IMR-90 (cell line): ENCODE results near the gene SLC18B1. TPM values are rescaled to one million over a fixed set of nuclear protein-coding genes. Genes with fewer than 3 reads are reported as not detected.
A peak's percentile ranks its signal among the peaks of the same experiment; 100 is the strongest.

Experiments
- ATAC-seq: fragments of 200-7000 bp; cut with Tn5 transposase; 2 replicates; pipeline ENCODE4 v1.9.1; 2020; ENCODE audit warnings: low read depth, mild to moderate bottlenecking, moderate library complexity
- BruUV-seq: library from RNA; stranded (reverse); fragments of 400-500 nt; replicated peaks from 2 replicates; lab custom pipeline; 2021; lab: Mats Ljungman, UMichigan
- CTCF ChIA-PET: fragments of 300-600 bp; formaldehyde crosslinking; extraction: SDS; loops from one replicate; lab custom pipeline; 2021; ENCODE audit warnings: antibody characterized with exemption; lab: Yijun Ruan, JAX
- POLR2A ChIA-PET: fragments of 300-600 bp; sonication (Branson Sonifier 250); formaldehyde crosslinking; loops from one replicate; lab custom pipeline; 2022; ENCODE audit warnings: antibody characterized with exemption; ENCODE audit not compliant: unreplicated experiment; lab: Charles Lee
- DNase-seq: peaks from one replicate; pipeline ENCODE4 v3.0.0; 2013
- H2AFZ ChIP-seq: replicated peaks from 2 replicates; pipeline ENCODE3; 2013; ENCODE audit warnings: low read length, mild to moderate bottlenecking; ENCODE audit not compliant: poor library complexity
- H2AK5ac ChIP-seq: 2 replicates; pipeline ENCODE4 v1.6.1; 2013; ENCODE audit warnings: low read depth, low read length, inconsistent platforms
- H2AK9ac ChIP-seq: replicated peaks from 2 replicates; pipeline ENCODE3; 2013; ENCODE audit warnings: mild to moderate bottlenecking, low read depth, low read length, moderate library complexity; ENCODE audit not compliant: poor library complexity
- H2BK120ac ChIP-seq: 2 replicates; pipeline ENCODE4 v1.6.1; 2013; ENCODE audit warnings: low read depth, low read length, inconsistent platforms
- H2BK15ac ChIP-seq: 3 replicates; pipeline ENCODE4 v1.6.1; 2013; ENCODE audit warnings: low read depth, low read length, inconsistent platforms
- H2BK20ac ChIP-seq: 2 replicates; pipeline ENCODE4 v1.6.1; 2013; ENCODE audit warnings: low read depth, mild to moderate bottlenecking, inconsistent platforms, low read length, moderate library complexity
- H2BK5ac ChIP-seq: 2 replicates; pipeline ENCODE4 v1.6.1; 2013; ENCODE audit warnings: mild to moderate bottlenecking, low read depth, low read length, inconsistent platforms; ENCODE audit not compliant: poor library complexity, severe bottlenecking
- H3K14ac ChIP-seq: replicated peaks from 2 replicates; pipeline ENCODE4 v1.6.1; 2013; ENCODE audit warnings: low read depth, low read length, inconsistent platforms
- H3K18ac ChIP-seq: 2 replicates; pipeline ENCODE4 v1.6.1; 2013; ENCODE audit warnings: low read depth, low read length, control low read depth
- H3K23ac ChIP-seq: 2 replicates; pipeline ENCODE4 v1.6.1; 2013; ENCODE audit warnings: low read depth, low read length, inconsistent platforms
- H3K27ac ChIP-seq: 2 replicates; pipeline ENCODE4 v1.5.1; 2013; ENCODE audit warnings: mild to moderate bottlenecking, control low read depth, low read length; ENCODE audit not compliant: insufficient read depth
- H3K27me3 ChIP-seq: 2 replicates; pipeline ENCODE4 v1.6.1; 2013; ENCODE audit warnings: low read length; ENCODE audit not compliant: control insufficient read depth, insufficient read depth
- H3K36me3 ChIP-seq: 2 replicates; pipeline ENCODE4 v1.6.1; 2013; ENCODE audit warnings: low read length, mixed read lengths; ENCODE audit not compliant: control insufficient read depth, insufficient read depth
- H3K4ac ChIP-seq: 2 replicates; pipeline ENCODE4 v1.6.1; 2013; ENCODE audit warnings: low read depth, low read length, inconsistent platforms
- H3K4me1 ChIP-seq: 2 replicates; pipeline ENCODE4 v1.6.1; 2013; ENCODE audit warnings: low read length, mixed read lengths; ENCODE audit not compliant: control insufficient read depth, insufficient read depth
- H3K4me2 ChIP-seq: 2 replicates; pipeline ENCODE4 v1.6.1; 2013; ENCODE audit warnings: low read depth, mild to moderate bottlenecking, control low read depth, low read length, moderate library complexity
- H3K4me3 ChIP-seq: 2 replicates; pipeline ENCODE4 v1.5.1; 2013; ENCODE audit warnings: low read depth, mild to moderate bottlenecking, control low read depth, low read length, moderate library complexity; ENCODE audit not compliant: insufficient read depth
- H3K56ac ChIP-seq: 2 replicates; pipeline ENCODE4 v1.6.1; 2013; ENCODE audit warnings: low read length, inconsistent platforms; ENCODE audit not compliant: insufficient read depth; ENCODE audit errors: extremely low read depth
- H3K79me1 ChIP-seq, 2 experiments: 2 replicates each; pipeline ENCODE4 v1.6.1; 2013; ENCODE audit warnings: low read length in 2 of 2, inconsistent platforms in 1 of 2, low read depth in 1 of 2
- H3K9ac ChIP-seq: 2 replicates; pipeline ENCODE4 v1.6.1; 2013; ENCODE audit warnings: low read depth, low read length, control low read depth
- H3K9me1 ChIP-seq: 2 replicates; pipeline ENCODE4 v1.6.1; 2013; ENCODE audit warnings: low read length, inconsistent platforms; ENCODE audit not compliant: insufficient read depth
- H3K9me3 ChIP-seq: 2 replicates; pipeline ENCODE4 v1.6.1; 2013; ENCODE audit warnings: low read length; ENCODE audit not compliant: control insufficient read depth, insufficient read depth
- H4K20me1 ChIP-seq: 2 replicates; pipeline ENCODE4 v1.6.1; 2013; ENCODE audit warnings: low read length, inconsistent platforms; ENCODE audit not compliant: insufficient read depth
- H4K5ac ChIP-seq: 2 replicates; pipeline ENCODE4 v1.6.1; 2013; ENCODE audit warnings: mild to moderate bottlenecking, low read depth, low read length, control low read depth
- H4K8ac ChIP-seq, 2 experiments: 2 replicates each; pipeline ENCODE4 v1.6.1; 2013; ENCODE audit warnings: low read depth in 2 of 2, low read length in 2 of 2, control low read depth in 1 of 2, inconsistent platforms in 1 of 2
- H4K91ac ChIP-seq: 2 replicates; pipeline ENCODE4 v1.6.1; 2013; ENCODE audit warnings: low read depth, low read length, inconsistent platforms; ENCODE audit not compliant: insufficient read depth
- BHLHE40 ChIP-seq: fragments of 150-350 bp; IDR thresholded peaks from 2 replicates; pipeline ENCODE4 v1.6.1; 2016; ENCODE audit warnings: mild to moderate bottlenecking, low read depth, low read length
- CEBPB ChIP-seq: IDR thresholded peaks from 2 replicates; pipeline ENCODE4 v1.6.1; 2012; ENCODE audit warnings: low read depth, low read length, improper control_type of control experiment
- FOS ChIP-seq: fragments of 150-350 bp; IDR thresholded peaks from 2 replicates; pipeline ENCODE4 v1.6.1; 2016; ENCODE audit warnings: low read depth, low read length
- MAFK ChIP-seq: IDR thresholded peaks from 2 replicates; pipeline ENCODE4 v1.6.1; 2012; ENCODE audit warnings: low read depth, low read length, improper control_type of control experiment
- MAZ ChIP-seq: IDR thresholded peaks from 2 replicates; pipeline ENCODE4 v1.6.1; 2012; ENCODE audit warnings: low read depth, mild to moderate bottlenecking, low read length, improper control_type of control experiment, moderate library complexity, borderline replicate concordance
- NFE2L2 ChIP-seq: fragments of 150-350 bp; IDR thresholded peaks from 2 replicates; pipeline ENCODE4 v1.6.1; 2016; ENCODE audit warnings: low read depth, mild to moderate bottlenecking, low read length
- POLR2A ChIP-seq: IDR thresholded peaks from 2 replicates; pipeline ENCODE4 v1.6.1; 2012; ENCODE audit warnings: mild to moderate bottlenecking, low read depth, low read length
- RAD21 ChIP-seq: IDR thresholded peaks from 2 replicates; pipeline ENCODE4 v1.6.1; 2012; ENCODE audit warnings: low read length, improper control_type of control experiment
- RCOR1 ChIP-seq: IDR thresholded peaks from 2 replicates; pipeline ENCODE4 v1.6.1; 2012; ENCODE audit warnings: mild to moderate bottlenecking, low read length, improper control_type of control experiment; ENCODE audit not compliant: insufficient replicate concordance
- RFX5 ChIP-seq: IDR thresholded peaks from 2 replicates; pipeline ENCODE4 v1.8.0; 2012; ENCODE audit warnings: low read depth, mild to moderate bottlenecking, low read length, moderate library complexity
- SMC3 ChIP-seq: fragments of 150-350 bp; IDR thresholded peaks from 2 replicates; pipeline ENCODE4 v1.6.1; 2016; ENCODE audit warnings: low read depth, mild to moderate bottlenecking, antibody characterized with exemption, low read length, moderate library complexity
- WGBS, 2 experiments: methylation state at CpG; one replicate each; pipeline versions ENCODE4 v1.1.5 to v1.1.7; 2013; ENCODE audit warnings: missing lambda C conversion rate in 2 of 2; ENCODE audit not compliant: insufficient read length in 1 of 2; ENCODE audit errors: extremely low coverage in 2 of 2; 5-methylcytosine and 5-hydroxymethylcytosine counted together
- dilution Hi-C: fragments of 300-500 bp; cut with HindIII; formaldehyde crosslinking; loops from one replicate; pipeline ENCODE4 v1.14.3; 2018; ENCODE audit warnings: low sequenced_read_pairs; ENCODE audit not compliant: unreplicated experiment
- in situ Hi-C: fragments of 300-500 bp; cut with MboI; formaldehyde crosslinking; loops from 3 replicates; pipeline ENCODE4 v1.14.3; 2019; ENCODE audit warnings: low sequenced_read_pairs, inconsistent platforms, mixed read lengths
- intact Hi-C: fragments of 100-400 bp; cut with micrococcal nuclease; formaldehyde crosslinking; loops from 2 replicates; pipeline ENCODE4 v1.10.0; 2022
- polyA plus RNA-seq, 3 experiments: library from polyadenylated mRNA; depleted of rRNA; stranded (reverse); fragments of >200 nt; gene quantifications; 2 replicates each; pipeline ENCODE4 v1.2.3, GENCODE V29; 2012; ENCODE audit warnings: low replicate concordance in 1 of 3
- total RNA-seq: library from RNA; depleted of rRNA; stranded (reverse); fragments of >200 nt; gene quantifications from 2 replicates; pipeline ENCODE4 v1.2.3, GENCODE V29; 2012
- TF ChIP-seq, protein P1 (sequence below): conservative IDR thresholded peaks from 2 replicates; pipeline ENCODE4 v1.5.1; 2012; ENCODE audit warnings: mild to moderate bottlenecking, low read depth, low read length, improper control_type of control experiment

The SLC18B1 gene
- total and polyA plus RNA-seq, 2 of the 4 experiments (the other 2 are of a cell fraction) = 2.4 to 2.5 TPM

DNA sequence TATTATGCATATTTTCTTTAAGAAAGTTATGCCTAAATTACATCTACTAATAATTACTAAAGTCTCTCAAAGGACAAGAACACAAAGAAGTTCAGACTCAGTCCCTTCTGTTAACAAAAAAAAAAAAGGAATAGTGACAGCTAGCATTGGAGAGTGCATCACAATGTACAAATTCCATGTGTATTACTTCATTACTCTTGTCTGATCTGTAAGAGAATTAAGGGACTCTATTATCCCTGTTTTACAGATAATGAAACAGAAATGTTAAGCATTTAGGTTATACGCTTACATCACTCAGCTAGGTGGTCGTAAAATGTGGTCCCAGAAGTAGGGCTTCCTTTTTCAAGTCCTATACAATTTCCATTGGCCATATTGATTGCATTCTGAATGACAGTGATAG lies 67.4 kb downstream of the SLC18B1 start:
- no peaks in the 10 kb centered on the region for H3K27me3 ChIP-seq
- no peaks in the 10 kb centered on the region for H3K79me1 ChIP-seq
- H2BK20ac ChIP-seq = peak overlapping the region; percentile 97
- peak overlapping the region; percentile 52 for H4K91ac ChIP-seq
- 0 out of 2 replicates have a peak overlapping the region, but pooled peaks have one; percentile 59 for H3K23ac ChIP-seq
- CTCF ChIA-PET = interaction anchor here (0.7 kb wide), 1 partner anchor 61 kb away, joined by 3 read pairs; no protein-coding TSS in a partner anchor
- no peak overlapping the region for H2AFZ ChIP-seq
- H3K14ac ChIP-seq = peak overlapping the region; percentile 81
- H3K4ac ChIP-seq = peak overlapping the region; percentile 40; the same call in 1 of the 2 replicates
- H3K4me3 ChIP-seq = no peak overlapping the region
- no TSS peak for BruUV-seq
- H2BK15ac ChIP-seq = 0 out of 3 replicates have a peak overlapping the region, but pooled peaks have one; percentile 16
- H3K56ac ChIP-seq = peak overlapping the region; percentile 8; the same call in 1 of the 2 replicates
- WGBS, 2 experiments = no CpG with 5 or more reads among the region's 2 CpGs
- intact Hi-C loops (no loop called here), in situ Hi-C loops (no loop called here), dilution Hi-C loops (no loop called here)
- no peaks in the 10 kb centered on the region for H3K9me3 ChIP-seq
- peak overlapping the region; percentile 84 for H2BK120ac ChIP-seq
- H2AK5ac ChIP-seq = 0 out of 2 replicates have a peak overlapping the region, but pooled peaks have one; percentile 17
- peak overlapping the region in 1 of 2 experiments; percentile 80; a peak in 2 of 4 replicates for H4K8ac ChIP-seq
- ATAC-seq = peak; percentile 45
- H3K36me3 ChIP-seq = no peaks in the 10 kb centered on the region; the same call in 1 of the 2 replicates
- no peak overlapping the region for H3K9ac ChIP-seq
- no peaks in the 10 kb centered on the region for H4K20me1 ChIP-seq
- H3K9me1 ChIP-seq = peaks cover 10% of the 10 kb centered on the region
- H3K4me2 ChIP-seq = peak overlapping the region; percentile 63; the same call in 1 of the 2 replicates
- H3K27ac ChIP-seq = no peak overlapping the region
- H4K5ac ChIP-seq = peak overlapping the region; percentile 59; the same call in 1 of the 2 replicates
- peak; percentile 55 for DNase-seq
- H3K18ac ChIP-seq = peak overlapping the region; percentile 96
- TF ChIP-seq, protein P1, sequence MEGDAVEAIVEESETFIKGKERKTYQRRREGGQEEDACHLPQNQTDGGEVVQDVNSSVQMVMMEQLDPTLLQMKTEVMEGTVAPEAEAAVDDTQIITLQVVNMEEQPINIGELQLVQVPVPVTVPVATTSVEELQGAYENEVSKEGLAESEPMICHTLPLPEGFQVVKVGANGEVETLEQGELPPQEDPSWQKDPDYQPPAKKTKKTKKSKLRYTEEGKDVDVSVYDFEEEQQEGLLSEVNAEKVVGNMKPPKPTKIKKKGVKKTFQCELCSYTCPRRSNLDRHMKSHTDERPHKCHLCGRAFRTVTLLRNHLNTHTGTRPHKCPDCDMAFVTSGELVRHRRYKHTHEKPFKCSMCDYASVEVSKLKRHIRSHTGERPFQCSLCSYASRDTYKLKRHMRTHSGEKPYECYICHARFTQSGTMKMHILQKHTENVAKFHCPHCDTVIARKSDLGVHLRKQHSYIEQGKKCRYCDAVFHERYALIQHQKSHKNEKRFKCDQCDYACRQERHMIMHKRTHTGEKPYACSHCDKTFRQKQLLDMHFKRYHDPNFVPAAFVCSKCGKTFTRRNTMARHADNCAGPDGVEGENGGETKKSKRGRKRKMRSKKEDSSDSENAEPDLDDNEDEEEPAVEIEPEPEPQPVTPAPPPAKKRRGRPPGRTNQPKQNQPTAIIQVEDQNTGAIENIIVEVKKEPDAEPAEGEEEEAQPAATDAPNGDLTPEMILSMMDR = no peak
- TF ChIP-seq FOS (no peak), SMC3 (no peak), MAZ (no peak), MAFK (no peak), RFX5 (no peak), CEBPB (no peak), NFE2L2 (no peak), RCOR1 (no peak), BHLHE40 (no peak), RAD21 (no peak), POLR2A (no peak)
- peak overlapping the region; percentile 82 for H2BK5ac ChIP-seq
- H3K4me1 ChIP-seq = peaks cover 18% of the 10 kb centered on the region
- no peak overlapping the region for H2AK9ac ChIP-seq
- POLR2A ChIA-PET = interaction anchor here (0.6 kb wide), 1 partner anchor 83 kb away, joined by 3 read pairs; no protein-coding TSS in a partner anchor
